BJ (cell line): ENCODE measurements around the gene GPR148. TPM values are rescaled to one million over a fixed set of nuclear protein-coding genes. Genes with fewer than 3 reads are reported as not detected.

Experiments used
- CTCF ChIA-PET: fragments of 350-600 bp; formaldehyde crosslinking; extraction: SDS; loops from one replicate; lab custom pipeline; 2021; ENCODE audit warnings: antibody characterized with exemption, inconsistent platforms; lab: Yijun Ruan, JAX
- POLR2A ChIA-PET: fragments of 300-600 bp; sonication (Branson Sonifier 250); formaldehyde crosslinking; extraction: SDS; loops from one replicate; lab custom pipeline; 2021; ENCODE audit warnings: antibody characterized with exemption; lab: Charles Lee
- DNase-seq: peaks from one replicate; pipeline ENCODE4 v3.0.0-alpha.2; 2011; ENCODE audit warnings: low read depth
- H3K27me3 ChIP-seq: 2 replicates; pipeline ENCODE4 v1.6.0; 2011; ENCODE audit warnings: low read length; ENCODE audit not compliant: control insufficient read depth, insufficient read depth
- H3K36me3 ChIP-seq: 2 replicates; pipeline ENCODE4 v1.5.1; 2011; ENCODE audit warnings: low read length; ENCODE audit not compliant: control insufficient read depth, insufficient read depth
- H3K4me3 ChIP-seq: 2 replicates; pipeline ENCODE4 v1.5.1; 2011; ENCODE audit warnings: low read depth, mild to moderate bottlenecking, control low read depth, low read length
- CTCF ChIP-seq: IDR thresholded peaks from 2 replicates; pipeline ENCODE4 v1.5.1; 2011; ENCODE audit warnings: low read depth, mild to moderate bottlenecking, control low read depth, inconsistent platforms, low read length, moderate library complexity; ENCODE audit not compliant: insufficient read depth
- polyA plus RNA-seq: library from polyadenylated mRNA; depleted of rRNA; stranded (reverse); fragments of >200 nt; gene quantifications from 2 replicates; pipeline ENCODE4 v1.2.3, GENCODE V29; 2011

The GPR148 gene
- polyA plus RNA-seq, 1 experiment, result not detected

- ChIA-PET CTCF (no interaction called here), POLR2A (no interaction called here)
These were observed 25.9 kb downstream of the GPR148 start for GRCh38 chr2:130754811-130755210.

DNA sequence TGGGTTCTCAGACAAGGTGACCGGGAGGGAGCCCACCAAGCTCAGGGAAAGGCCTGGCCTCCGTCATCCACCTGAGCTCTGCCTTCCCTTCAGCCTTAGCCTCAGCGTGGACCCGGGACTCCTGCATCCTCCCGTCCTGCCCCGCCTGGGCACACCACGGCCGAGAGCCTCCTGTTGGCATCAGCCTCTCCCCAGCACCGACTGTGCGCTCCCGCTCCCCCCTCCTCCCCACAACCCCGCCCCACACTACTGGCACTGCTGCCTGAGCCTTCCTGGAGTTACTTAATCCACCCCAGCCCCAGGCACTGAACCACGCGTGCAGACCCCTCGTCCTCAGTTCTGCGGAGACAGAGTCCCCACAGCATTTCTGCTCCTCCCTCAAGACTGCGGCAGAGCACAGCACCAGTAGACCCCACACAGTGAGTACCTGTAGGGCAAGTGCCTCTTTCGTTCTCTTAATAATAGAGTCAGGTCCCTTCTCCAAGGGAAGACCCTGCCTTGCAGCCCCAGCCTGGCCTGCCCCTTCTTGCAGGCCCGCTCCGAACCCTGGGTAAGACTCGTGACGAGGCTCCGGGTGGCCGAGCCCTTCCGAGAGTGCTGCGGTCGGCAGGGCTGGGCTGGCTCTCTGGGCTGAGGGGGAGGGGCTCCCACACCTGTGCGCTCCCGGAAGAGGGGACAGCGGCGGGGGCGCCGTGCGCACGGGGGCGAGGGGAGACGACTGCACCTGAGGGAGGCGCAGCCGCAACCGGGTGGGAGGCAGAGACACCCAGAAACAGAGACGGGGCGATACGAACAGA, 26.6 kb downstream of the GPR148 start, which contains the start of gene AMER3:
TSS of gene AMER3 (plus strand) at position 285 of the 797 bp plus-strand sequence. CDS start 6,533 bp downstream, outside the sequence.
- no peak within 1 kb of the TSS for H3K4me3 ChIP-seq
- ChIA-PET CTCF (no interaction called here), POLR2A (no interaction called here)
- no peaks in the 10 kb centered on the region for H3K36me3 ChIP-seq
- H3K27me3 ChIP-seq, result peaks cover 3% of the 10 kb centered on the region
- DNase-seq, result no peak
- no peak for TF ChIP-seq CTCF

More at GRCh38 chr2:130754811-130755210, 25.9 kb downstream of the GPR148 start:
- peaks cover 3% of the 10 kb centered on the region for H3K27me3 ChIP-seq
- TF ChIP-seq CTCF, result no peak
- DNase-seq, result no peak
- H3K4me3 ChIP-seq, result no peak overlapping the region
- H3K36me3 ChIP-seq, result no peaks in the 10 kb centered on the region

DNA sequence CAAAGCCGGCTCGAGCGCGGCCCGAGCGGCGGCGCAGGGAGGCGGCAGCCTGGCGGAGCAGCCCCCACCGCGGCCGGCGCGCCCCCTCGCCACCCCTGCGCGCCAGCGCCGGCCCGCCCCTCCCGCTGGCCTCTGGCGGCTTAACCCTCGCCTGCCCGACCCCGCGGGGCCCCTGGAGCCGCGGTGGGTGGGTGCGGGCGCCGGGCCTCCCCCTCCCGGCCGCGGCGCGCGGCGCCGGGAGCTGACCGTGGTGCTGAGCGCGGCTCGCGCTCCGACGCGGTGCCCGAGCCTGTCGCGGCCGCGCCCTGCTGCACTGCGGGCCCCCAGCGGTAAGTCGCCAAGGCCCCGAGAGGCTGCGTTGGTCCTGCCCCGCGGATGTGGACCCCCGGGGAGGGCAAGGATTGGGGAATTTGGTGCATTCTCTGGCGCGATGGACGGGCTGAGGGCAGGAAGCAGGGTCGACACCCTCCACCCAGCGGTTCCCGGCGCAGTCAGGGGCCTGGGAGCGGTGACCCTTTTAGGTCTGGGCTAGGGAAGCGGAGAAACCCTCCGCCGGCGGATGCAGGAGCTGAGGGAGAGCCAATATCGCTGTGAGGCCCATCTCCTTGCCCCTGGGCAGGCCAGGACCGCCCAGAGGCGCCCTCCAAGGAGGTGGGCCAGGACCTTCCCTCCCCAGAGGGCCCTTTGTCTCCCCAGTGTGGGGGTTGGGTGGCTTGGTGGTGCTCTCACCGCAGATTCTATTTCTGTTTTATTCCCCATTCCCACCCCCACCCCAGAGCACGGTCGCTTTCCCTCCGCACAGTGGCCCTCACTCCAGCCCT, 27.4 kb downstream of the GPR148 start:
- Histone ChIP-seq H3K4me3 (no peak overlapping the region), H3K36me3 (no peaks in the 10 kb centered on the region), H3K27me3 (peaks cover 3% of the 10 kb centered on the region)
- DNase-seq, result no peak
- POLR2A ChIA-PET, result interaction anchor here (0.6 kb wide), 1 partner anchor 27 kb away, joined by 3 read pairs; no protein-coding TSS in a partner anchor
- no peak for TF ChIP-seq CTCF
- CTCF ChIA-PET, result interaction anchor here (0.8 kb wide), 1 partner anchor 41 kb away, joined by 3 read pairs; no protein-coding TSS in a partner anchor

DNA sequence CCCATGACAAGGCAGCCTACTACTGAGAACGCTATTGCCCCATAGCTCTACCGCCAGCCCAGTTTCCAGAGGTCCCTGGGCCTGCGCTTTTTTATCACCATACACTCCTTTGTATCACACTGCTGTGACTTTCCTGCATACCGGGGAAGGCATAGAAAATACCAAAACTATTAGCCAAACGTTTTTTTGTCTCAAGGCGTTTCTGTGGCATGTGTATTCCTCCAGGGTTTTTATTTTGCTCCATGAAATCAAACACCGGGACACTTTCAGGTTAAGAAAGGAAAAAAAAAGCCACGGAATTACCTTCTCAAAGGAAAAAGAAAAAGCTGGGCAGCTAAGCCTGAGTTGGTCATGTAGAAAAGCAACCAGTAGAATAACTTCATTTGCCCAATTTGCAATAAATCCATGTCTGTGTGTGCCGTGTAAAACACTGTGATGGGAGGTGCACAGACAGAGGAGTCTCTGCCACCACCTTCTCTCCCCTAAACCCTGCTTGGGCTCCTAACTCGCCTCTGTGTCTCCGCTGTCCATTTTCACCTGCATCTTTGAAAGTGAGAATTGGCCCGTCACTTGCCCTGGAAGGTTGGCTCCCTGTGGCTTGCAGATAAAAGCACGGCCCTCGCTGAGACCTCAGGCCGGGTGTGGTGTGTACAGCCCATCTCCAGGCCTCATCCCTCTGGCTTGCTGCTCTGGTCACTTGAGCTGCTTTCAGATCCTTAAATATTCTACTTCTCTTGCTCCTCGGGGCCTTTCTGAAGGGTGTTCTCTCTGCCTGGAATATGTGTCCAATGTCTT, 28.2 kb downstream of the GPR148 start:
- ChIA-PET POLR2A (no interaction called here), CTCF (interaction anchor here (0.8 kb wide), 1 partner anchor 40 kb away, joined by 3 read pairs; no protein-coding TSS in a partner anchor)
- TF ChIP-seq CTCF, result no peak
- Histone ChIP-seq H3K4me3 (no peak overlapping the region), H3K27me3 (peaks cover 3% of the 10 kb centered on the region), H3K36me3 (no peaks in the 10 kb centered on the region)
- DNase-seq, result no peak
